GM19452 (cell line): ENCODE data around the gene EBF4.
"Not testable (repeated sequence)": the region's sequence is repeated elsewhere in the genome, so short reads cannot be mapped to it uniquely, and the experiment has no call there.

Source experiments
- ATAC-seq: cut with Tn5 transposase; IDR thresholded peaks from one replicate; pipeline ENCODE4 v1.9.1; 2021; ENCODE audit not compliant: unreplicated experiment

The EBF4 gene

DNA sequence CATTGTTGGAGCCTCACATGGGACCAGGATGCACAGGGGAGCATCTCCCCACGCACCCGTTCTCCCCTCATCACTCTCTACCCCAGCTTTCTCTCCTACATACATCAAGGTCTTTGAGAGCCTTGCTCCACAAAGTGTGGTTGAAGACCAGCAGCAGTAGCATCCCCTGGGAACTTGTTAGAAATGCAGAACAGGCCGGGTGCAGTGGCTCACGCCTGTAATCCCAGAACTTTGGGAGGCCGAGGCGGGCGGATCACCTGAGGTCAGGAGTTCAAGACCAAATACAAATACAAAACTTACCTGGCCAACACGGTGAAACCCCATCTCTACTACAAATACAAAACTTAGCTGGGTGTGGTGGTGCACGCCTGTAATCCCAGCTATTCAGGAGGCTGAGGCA, 115.3 kb downstream of the EBF4 start:
- not testable (repeated sequence) for ATAC-seq

DNA sequence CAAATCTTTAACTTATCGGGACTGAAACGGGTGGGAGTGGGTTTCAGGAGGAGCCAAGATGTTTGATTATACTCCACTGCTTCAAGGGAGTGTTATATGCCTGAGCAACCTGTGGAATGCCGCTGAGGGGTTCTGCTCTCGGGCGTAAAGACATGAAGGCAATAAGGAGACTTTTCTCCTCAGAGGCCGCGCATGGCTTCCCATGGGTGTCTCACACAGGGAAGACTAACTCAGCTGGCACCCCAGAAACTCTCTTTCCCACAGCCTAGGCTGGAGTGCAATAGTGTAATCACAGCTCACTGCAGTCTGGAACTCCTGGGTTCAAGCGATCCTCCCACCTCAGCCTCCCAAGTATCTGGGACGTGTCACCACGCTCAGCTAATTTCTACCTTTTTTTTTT, 117.1 kb downstream of the EBF4 start:
- ATAC-seq, result no peak
